Measurements from ENCODE around the gene RNU1-2.

- no peak for TF ChIP-seq CTCF (IDR thresholded peaks at IDR 0.05)
- no peak for TF ChIP-seq POLR2AphosphoS5 (IDR thresholded peaks at IDR 0.05)
Observed at GRCh38 chr1:16922466-16922865, 26.7 kb downstream of the RNU1-2 start.

Measured in esophagus muscularis mucosa (tissue), 3 donors.